Subcutaneous abdominal adipose tissue (tissue), 5 donors: ENCODE measurements around the gene FXR2.
A peak's percentile ranks its signal among the peaks of the same experiment; 100 is the strongest.

Experiments
- H3K27ac ChIP-seq: one replicate; pipeline ENCODE4 v1.7.0; 2013; ENCODE audit warnings: low read depth, mild to moderate bottlenecking, inconsistent platforms, low read length, moderate library complexity
- H3K27me3 ChIP-seq, 5 donors: one replicate each; pipeline ENCODE4 v1.7.0; 2013; ENCODE audit warnings: low read length in 5 of 5, inconsistent platforms in 1 of 5; ENCODE audit not compliant: control insufficient read depth in 5 of 5, insufficient read depth in 4 of 5
- H3K36me3 ChIP-seq, 5 donors: one replicate each; pipeline ENCODE4 v1.7.0; 2013; ENCODE audit warnings: low read length in 5 of 5; ENCODE audit not compliant: control insufficient read depth in 5 of 5, insufficient read depth in 5 of 5
- H3K4me1 ChIP-seq, 5 donors: one replicate each; pipeline ENCODE4 v1.7.0; 2013; ENCODE audit warnings: low read length in 5 of 5, mild to moderate bottlenecking in 3 of 5, moderate library complexity in 1 of 5; ENCODE audit not compliant: control insufficient read depth in 5 of 5, insufficient read depth in 5 of 5
- H3K4me3 ChIP-seq, 5 donors: one replicate each; pipeline ENCODE4 v1.7.0; 2013; ENCODE audit warnings: low read length in 5 of 5, low read depth in 1 of 5
- H3K9ac ChIP-seq, 5 donors: one replicate each; pipeline ENCODE4 v1.7.0; 2013; ENCODE audit warnings: low read length in 5 of 5, mild to moderate bottlenecking in 4 of 5, moderate library complexity in 3 of 5
- H3K9me3 ChIP-seq, 5 donors: one replicate each; pipeline ENCODE4 v1.7.0; 2013; ENCODE audit warnings: low read length in 5 of 5; ENCODE audit not compliant: control insufficient read depth in 5 of 5
- donor health status: healthy.
- donor health status: healthy.
- donor health status: healthy.
- donor health status: healthy.
- donor health status: healthy.

Gene FXR2

GRCh38 chr17:7589891-7590691, 24.6 kb downstream of the FXR2 start, which contains the start of gene SOX15:
Gene SOX15 (minus strand): TSS chr17:7590094. CDS start chr17:7589676, 418 bp downstream.
- peaks cover 9 to 71% (median 59%) of the 10 kb centered on the region in 5 donors for H3K36me3 ChIP-seq
- no peaks in the 10 kb centered on the region for H3K9me3 ChIP-seq
- peak within 1 kb of the TSS in 2 of 5 donors; percentile 46 to 48 for H3K4me3 ChIP-seq
- no peak within 1 kb of the TSS for H3K27ac ChIP-seq
- peaks cover 0 to 18% (median 11%) of the 10 kb centered on the region in 5 donors for H3K4me1 ChIP-seq
- no peaks in the 10 kb centered on the region for H3K27me3 ChIP-seq
- H3K9ac ChIP-seq = peak within 1 kb of the TSS in 2 of 5 donors; percentile 25 to 35

GRCh38 chr17:7589204-7589868, 25.4 kb downstream of the FXR2 start:
- H3K4me3 ChIP-seq = peak overlapping the region in 2 of 5 donors; percentile 46 to 48
- peaks cover 7 to 64% (median 52%) of the 10 kb centered on the region in 5 donors for H3K36me3 ChIP-seq
- no peak overlapping the region for H3K27ac ChIP-seq
- H3K4me1 ChIP-seq = peaks cover 1 to 25% (median 19%) of the 10 kb centered on the region in 5 donors
- no peaks in the 10 kb centered on the region for H3K9me3 ChIP-seq
- H3K9ac ChIP-seq = peak overlapping the region in 2 of 5 donors; percentile 25 to 35
- no peaks in the 10 kb centered on the region for H3K27me3 ChIP-seq

GRCh38 chr17:7588553-7589203, 26.0 kb downstream of the FXR2 start:
- no peaks in the 10 kb centered on the region for H3K9me3 ChIP-seq
- peak overlapping the region in 2 of 5 donors; percentile 46 to 48 for H3K4me3 ChIP-seq
- no peaks in the 10 kb centered on the region for H3K27me3 ChIP-seq
- H3K27ac ChIP-seq = no peak overlapping the region
- peaks cover 1 to 28% (median 21%) of the 10 kb centered on the region in 5 donors for H3K4me1 ChIP-seq
- peaks cover 3 to 57% (median 45%) of the 10 kb centered on the region in 5 donors for H3K36me3 ChIP-seq
- H3K9ac ChIP-seq = peak overlapping the region in 2 of 5 donors; percentile 35

GRCh38 chr17:7587420-7588151, 27.1 kb downstream of the FXR2 start:
- H3K27ac ChIP-seq = no peak overlapping the region
- no peak overlapping the region for H3K9ac ChIP-seq
- H3K27me3 ChIP-seq = no peaks in the 10 kb centered on the region
- no peak overlapping the region for H3K4me3 ChIP-seq
- no peaks in the 10 kb centered on the region for H3K9me3 ChIP-seq
- H3K4me1 ChIP-seq = peaks cover 1 to 38% (median 30%) of the 10 kb centered on the region in 5 donors
- H3K36me3 ChIP-seq = peaks cover 3 to 47% (median 34%) of the 10 kb centered on the region in 5 donors

- no peak overlapping the region for H3K4me3 ChIP-seq
- H3K4me1 ChIP-seq = peaks cover 4 to 46% (median 37%) of the 10 kb centered on the region in 5 donors
These were observed 27.9 kb downstream of the FXR2 start for GRCh38 chr17:7586673-7587419.

GRCh38 chr17:7583253-7584109, 31.2 kb downstream of the FXR2 start, which contains the start of gene MPDU1:
Gene MPDU1 (plus strand): TSS chr17:7583852. CDS start chr17:7583863, 11 bp downstream.
- Histone ChIP-seq H3K4me3 (peak within 1 kb of the TSS; percentile 80 to 97 (median 90)), H3K9me3 (no peaks in the 10 kb centered on the region), H3K9ac (peak within 1 kb of the TSS; percentile 79 to 97 (median 87)), H3K36me3 (peaks cover 0 to 31% (median 29%) of the 10 kb centered on the region in 5 donors), H3K27me3 (no peaks in the 10 kb centered on the region), H3K4me1 (peaks cover 20 to 61% (median 53%) of the 10 kb centered on the region in 5 donors), H3K27ac (peak within 1 kb of the TSS; percentile 98)

More at GRCh38 chr17:7586673-7587419, 27.9 kb downstream of the FXR2 start:
- Histone ChIP-seq H3K27me3 (no peaks in the 10 kb centered on the region), H3K36me3 (peaks cover 2 to 39% (median 27%) of the 10 kb centered on the region in 5 donors), H3K9ac (no peak overlapping the region), H3K27ac (no peak overlapping the region), H3K9me3 (no peaks in the 10 kb centered on the region)

GRCh38 chr17:7582396-7583252, 32.1 kb downstream of the FXR2 start:
- peak overlapping the region in 2 of 5 donors; percentile 23 to 92 for H3K9ac ChIP-seq

More at GRCh38 chr17:7582396-7583252, 32.1 kb downstream of the FXR2 start:
- peak overlapping the region; percentile 54 to 96 (median 88) for H3K4me3 ChIP-seq
- peaks cover 5 to 35% (median 31%) of the 10 kb centered on the region in 5 donors for H3K36me3 ChIP-seq
- peak overlapping the region; percentile 98 for H3K27ac ChIP-seq
- H3K4me1 ChIP-seq = peaks cover 20 to 68% (median 57%) of the 10 kb centered on the region in 5 donors
- no peaks in the 10 kb centered on the region for H3K27me3 ChIP-seq
- no peaks in the 10 kb centered on the region for H3K9me3 ChIP-seq
